HCT116 (cell line): Measurements from ENCODE around the gene CADPS. TPM values are rescaled to one million over a fixed set of nuclear protein-coding genes. Genes with fewer than 3 reads are reported as not detected.

Experiments used
- ATAC-seq: fragments of 200-7000 bp; cut with Tn5 transposase; 2 replicates; pipeline ENCODE4 v1.9.1; 2020; ENCODE audit warnings: mild to moderate bottlenecking, moderate library complexity
- BruUV-seq: library from RNA; stranded (reverse); fragments of 400-500 nt; replicated peaks from 2 replicates; lab custom pipeline; 2021; lab: Mats Ljungman, UMichigan
- CTCF ChIA-PET: fragments of 300-600 bp; sonication (Branson Sonifier 250); formaldehyde crosslinking; loops from one replicate; lab custom pipeline; 2021; ENCODE audit warnings: antibody characterized with exemption; lab: Charles Lee
- POLR2A ChIA-PET: fragments of 300-600, 350-600 bp; sonication (Branson Sonifier 250); formaldehyde crosslinking; loops from one replicate; lab custom pipeline; 2021; ENCODE audit warnings: antibody characterized with exemption; lab: Charles Lee
- RAD21 ChIA-PET, 2 experiments: fragments of 300-600 bp; sonication (Branson Sonifier 250); formaldehyde crosslinking; loops; one replicate each; lab custom pipeline; 2023; ENCODE audit warnings: low total read pairs in 2 of 2; ENCODE audit not compliant: uncharacterized antibody in 2 of 2, unreplicated experiment in 2 of 2, low non-redundant PET in 1 of 2; lab: Charles Lee
- DNase-seq: peaks from one replicate; pipeline ENCODE4 v3.0.0-alpha.2; 2010; ENCODE audit warnings: low read depth, low spot score
- H2AFZ ChIP-seq: fragments of 200-600 bp; shearing (Covaris generic), sonication (generic); 2 replicates; pipeline ENCODE4 v1.6.1; 2017; ENCODE audit warnings: low read depth, mixed run types, mixed read lengths, antibody characterized with exemption, low read length; ENCODE audit not compliant: poor library complexity, severe bottlenecking
- H3K27ac ChIP-seq: 2 replicates; pipeline ENCODE4 v1.5.1; 2012; ENCODE audit warnings: low read depth, low read length
- H3K27me3 ChIP-seq: fragments of 200-600 bp; sonication (generic); 2 replicates; pipeline ENCODE4 v1.6.1; 2016; ENCODE audit warnings: mixed run types, low read length, mixed read lengths; ENCODE audit not compliant: insufficient read depth
- H3K36me3 ChIP-seq, 2 experiments: fragments of 200-500 bp in 1 of 2; fragments of 200-600 bp in 1 of 2; sonication (Bioruptor generic) in 1 of 2; sonication (generic) in 1 of 2; 2 replicates each; pipeline versions ENCODE4 v1.5.1 to v1.6.1; 2014 to 2016; ENCODE audit warnings: low read length in 2 of 2, inconsistent platforms in 1 of 2, mixed read lengths in 1 of 2, mixed run types in 1 of 2; ENCODE audit not compliant: insufficient read depth in 2 of 2, control insufficient read depth in 1 of 2
- H3K4me1 ChIP-seq, 2 experiments: fragments of 200-600 bp in 1 of 2; sonication (generic) in 1 of 2; 2 replicates each; pipeline versions ENCODE4 v1.5.1 to v1.6.1; 2012 to 2017; ENCODE audit warnings: low read length in 2 of 2, inconsistent platforms in 1 of 2, mild to moderate bottlenecking in 1 of 2, mixed read lengths in 1 of 2, mixed run types in 1 of 2, moderate library complexity in 1 of 2; ENCODE audit not compliant: insufficient read depth in 2 of 2, control insufficient read depth in 1 of 2
- H3K4me2 ChIP-seq: fragments of 200-600 bp; sonication (generic); 2 replicates; pipeline ENCODE4 v1.6.1; 2017; ENCODE audit warnings: mixed run types, low read length, mixed read lengths
- H3K4me3 ChIP-seq, 2 experiments: fragments of 200-600 bp in 1 of 2; sonication (generic) in 1 of 2; replicated peaks in 1 of 2; 2 replicates each; pipeline ENCODE4 v1.5.1; 2011 to 2016; ENCODE audit warnings: low read length in 2 of 2, control low read depth in 1 of 2, low read depth in 1 of 2, mild to moderate bottlenecking in 1 of 2, mixed read lengths in 1 of 2, mixed run types in 1 of 2
- H3K79me2 ChIP-seq: fragments of 200-600 bp; sonication (generic); 2 replicates; pipeline ENCODE4 v1.6.1; 2017; ENCODE audit warnings: mild to moderate bottlenecking, mixed run types, low read length, moderate library complexity, mixed read lengths; ENCODE audit not compliant: insufficient read depth
- H3K9ac ChIP-seq: fragments of 200-600 bp; sonication (generic); 2 replicates; pipeline ENCODE4 v1.6.1; 2016; ENCODE audit warnings: low read length, mixed read lengths
- H3K9me2 ChIP-seq: fragments of 200-600 bp; sonication (generic), shearing (Covaris generic); 2 replicates; pipeline ENCODE4 v1.6.1; 2017; ENCODE audit warnings: mixed run types, mild to moderate bottlenecking, moderate library complexity; ENCODE audit not compliant: insufficient read depth
- H3K9me3 ChIP-seq, 2 experiments: fragments of 200-500 bp in 1 of 2; fragments of 200-600 bp in 1 of 2; sonication (Bioruptor generic) in 1 of 2; sonication (generic) in 1 of 2; 2 replicates each; pipeline ENCODE4 v1.6.1; 2014 to 2017; ENCODE audit warnings: low read length in 2 of 2, mixed read lengths in 2 of 2, inconsistent platforms in 1 of 2, low read depth in 1 of 2, mild to moderate bottlenecking in 1 of 2, mixed run types in 1 of 2, moderate library complexity in 1 of 2; ENCODE audit not compliant: control insufficient read depth in 1 of 2, insufficient read depth in 1 of 2
- H4K20me1 ChIP-seq: fragments of 200-600 bp; sonication (generic), shearing (Covaris generic); 2 replicates; pipeline ENCODE4 v1.6.1; 2017; ENCODE audit warnings: mixed run types, mild to moderate bottlenecking, moderate library complexity; ENCODE audit not compliant: insufficient read depth
- CBX3 ChIP-seq: IDR thresholded peaks from 2 replicates; pipeline ENCODE4 v1.6.1; 2012; ENCODE audit warnings: low read depth
- CEBPB ChIP-seq: IDR thresholded peaks from 2 replicates; pipeline ENCODE4 v1.6.1; 2012; ENCODE audit warnings: low read depth
- EGR1 ChIP-seq: IDR thresholded peaks from 2 replicates; pipeline ENCODE4 v1.6.1; 2012; ENCODE audit warnings: low read depth
- ELF1 ChIP-seq: IDR thresholded peaks from 2 replicates; pipeline ENCODE4 v1.6.1; 2012; ENCODE audit warnings: low read depth, borderline replicate concordance
- EZH2 ChIP-seq: fragments of 200-600 bp; sonication (generic); IDR thresholded peaks from 2 replicates; pipeline ENCODE4 v1.6.1; 2017; ENCODE audit warnings: antibody characterized with exemption, mixed run types
- EZH2phosphoT487 ChIP-seq: fragments of 200-600 bp; IDR thresholded peaks from 2 replicates; pipeline ENCODE4 v1.6.1; 2018; ENCODE audit warnings: antibody characterized with exemption, borderline replicate concordance
- FOSL1 ChIP-seq: IDR thresholded peaks from 2 replicates; pipeline ENCODE4 v1.6.1; 2012; ENCODE audit warnings: low read depth
- POLR2A ChIP-seq: IDR thresholded peaks from 2 replicates; pipeline ENCODE4 v1.7.0; 2011; ENCODE audit warnings: borderline replicate concordance; ENCODE audit not compliant: insufficient read depth, insufficient read length; ENCODE audit errors: extremely low read depth
- POLR2AphosphoS5 ChIP-seq: IDR thresholded peaks from 2 replicates; pipeline ENCODE4 v1.6.1; 2011; ENCODE audit warnings: mild to moderate bottlenecking, low read depth, low read length, moderate library complexity
- SIN3A ChIP-seq: IDR thresholded peaks from 2 replicates; pipeline ENCODE4 v1.6.1; 2012; ENCODE audit warnings: low read depth
- SP1 ChIP-seq: IDR thresholded peaks from 2 replicates; pipeline ENCODE4 v1.6.1; 2012; ENCODE audit warnings: low read depth
- YY1 ChIP-seq: IDR thresholded peaks from 2 replicates; pipeline ENCODE4 v1.6.1; 2011; ENCODE audit warnings: low read length, low read depth, moderate library complexity, mild to moderate bottlenecking; ENCODE audit not compliant: insufficient replicate concordance; ENCODE audit errors: extremely low read depth
- ZFX ChIP-seq: fragments of 450-650 bp; IDR thresholded peaks from 2 replicates; pipeline ENCODE4 v1.6.1; 2017
- ZNF274 ChIP-seq: fragments of 200-500 bp; sonication (Bioruptor generic); IDR thresholded peaks from 2 replicates; pipeline ENCODE4 v1.6.1; 2014; ENCODE audit warnings: mild to moderate bottlenecking, low read depth, low read length, inconsistent platforms
- intact Hi-C: fragments of 100-400 bp; cut with micrococcal nuclease; formaldehyde crosslinking; loops from 2 replicates; pipeline ENCODE4 v1.10.0; 2022
- total RNA-seq: library from RNA; stranded (reverse); gene quantifications from one replicate; pipeline ENCODE4 v1.2.1, GENCODE V29; 2021; ENCODE audit not compliant: unreplicated experiment
- TF ChIP-seq, protein P1 (sequence below): IDR thresholded peaks from 2 replicates; pipeline ENCODE4 v1.6.1; 2012; ENCODE audit warnings: low read depth
- TF ChIP-seq, protein P2 (sequence below): IDR thresholded peaks from 2 replicates; pipeline ENCODE4 v1.6.1; 2011; ENCODE audit warnings: mild to moderate bottlenecking, low read length, moderate library complexity; ENCODE audit not compliant: insufficient replicate concordance; ENCODE audit errors: extremely low read depth
- TF ChIP-seq, protein P3 (sequence below), 3 experiments: fragments of 200-600 bp in 1 of 3; sonication (generic) in 1 of 3; IDR thresholded peaks in 2 of 3; conservative IDR thresholded peaks in 1 of 3; 2 replicates each; pipeline ENCODE4 v1.5.1; 2012 to 2017; ENCODE audit warnings: low read depth in 2 of 3, low read length in 2 of 3, antibody characterized with exemption in 1 of 3, borderline replicate concordance in 1 of 3, control low read depth in 1 of 3, mild to moderate bottlenecking in 1 of 3, mixed read lengths in 1 of 3, mixed run types in 1 of 3, moderate library complexity in 1 of 3; ENCODE audit not compliant: insufficient read depth in 1 of 3
- TF ChIP-seq, protein P4 (sequence below): IDR thresholded peaks from 2 replicates; pipeline ENCODE4 v1.6.1; 2012

Gene CADPS
- total RNA-seq, 1 experiment from 2014 or later: not detected

DNA sequence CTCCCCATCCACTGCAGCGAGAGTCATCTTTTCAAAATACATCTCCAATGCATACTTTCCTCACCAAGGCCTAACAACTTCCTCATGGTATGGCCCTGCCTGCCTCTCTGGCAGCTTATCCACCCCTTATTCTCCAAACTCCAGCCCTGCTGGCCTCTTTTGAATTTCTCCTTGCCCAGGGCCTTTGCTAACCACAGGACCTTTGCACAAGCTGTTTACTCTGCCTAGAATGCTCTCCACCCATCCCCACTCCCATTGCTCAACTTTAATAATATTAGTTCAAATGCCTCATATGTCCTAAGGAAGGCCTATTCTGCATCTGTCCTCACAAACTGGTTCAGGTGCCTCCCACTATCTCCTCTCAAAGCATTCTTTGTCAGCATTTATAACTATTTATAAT is 230.7 kb downstream of the CADPS start:
- Histone ChIP-seq H3K4me3 (no peak overlapping the region), H4K20me1 (no peaks in the 10 kb centered on the region), H3K27ac (no peak overlapping the region), H3K9ac (no peak overlapping the region), H3K4me2 (no peak overlapping the region), H3K4me1 (no peaks in the 10 kb centered on the region), H3K9me3 (no peaks in the 10 kb centered on the region), H3K9me2 (no peaks in the 10 kb centered on the region), H3K27me3 (0 out of 2 replicates have a peak, but pooled peaks cover 3% of the 10 kb centered on the region), H3K36me3 (no peaks in the 10 kb centered on the region), H2AFZ (no peak overlapping the region), H3K79me2 (no peaks in the 10 kb centered on the region)
- CTCF ChIA-PET: no interaction called here
- no TSS peak for BruUV-seq
- no peak for ATAC-seq
- intact Hi-C loops: no loop called here
- DNase-seq: no peak
- POLR2A ChIA-PET: no interaction called here
- RAD21 ChIA-PET: no interaction called here
- TF ChIP-seq ZNF274 (no peak), POLR2A (no peak), ZFX (no peak), POLR2AphosphoS5 (no peak), EZH2 (no peak), FOSL1 (no peak), EGR1 (no peak), SP1 (no peak), ELF1 (no peak), SIN3A (no peak), YY1 (no peak), CBX3 (no peak), EZH2phosphoT487 (no peak), CEBPB (no peak)
- TF ChIP-seq, protein P1, sequence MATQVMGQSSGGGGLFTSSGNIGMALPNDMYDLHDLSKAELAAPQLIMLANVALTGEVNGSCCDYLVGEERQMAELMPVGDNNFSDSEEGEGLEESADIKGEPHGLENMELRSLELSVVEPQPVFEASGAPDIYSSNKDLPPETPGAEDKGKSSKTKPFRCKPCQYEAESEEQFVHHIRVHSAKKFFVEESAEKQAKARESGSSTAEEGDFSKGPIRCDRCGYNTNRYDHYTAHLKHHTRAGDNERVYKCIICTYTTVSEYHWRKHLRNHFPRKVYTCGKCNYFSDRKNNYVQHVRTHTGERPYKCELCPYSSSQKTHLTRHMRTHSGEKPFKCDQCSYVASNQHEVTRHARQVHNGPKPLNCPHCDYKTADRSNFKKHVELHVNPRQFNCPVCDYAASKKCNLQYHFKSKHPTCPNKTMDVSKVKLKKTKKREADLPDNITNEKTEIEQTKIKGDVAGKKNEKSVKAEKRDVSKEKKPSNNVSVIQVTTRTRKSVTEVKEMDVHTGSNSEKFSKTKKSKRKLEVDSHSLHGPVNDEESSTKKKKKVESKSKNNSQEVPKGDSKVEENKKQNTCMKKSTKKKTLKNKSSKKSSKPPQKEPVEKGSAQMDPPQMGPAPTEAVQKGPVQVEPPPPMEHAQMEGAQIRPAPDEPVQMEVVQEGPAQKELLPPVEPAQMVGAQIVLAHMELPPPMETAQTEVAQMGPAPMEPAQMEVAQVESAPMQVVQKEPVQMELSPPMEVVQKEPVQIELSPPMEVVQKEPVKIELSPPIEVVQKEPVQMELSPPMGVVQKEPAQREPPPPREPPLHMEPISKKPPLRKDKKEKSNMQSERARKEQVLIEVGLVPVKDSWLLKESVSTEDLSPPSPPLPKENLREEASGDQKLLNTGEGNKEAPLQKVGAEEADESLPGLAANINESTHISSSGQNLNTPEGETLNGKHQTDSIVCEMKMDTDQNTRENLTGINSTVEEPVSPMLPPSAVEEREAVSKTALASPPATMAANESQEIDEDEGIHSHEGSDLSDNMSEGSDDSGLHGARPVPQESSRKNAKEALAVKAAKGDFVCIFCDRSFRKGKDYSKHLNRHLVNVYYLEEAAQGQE: no peak
- TF ChIP-seq, protein P2, sequence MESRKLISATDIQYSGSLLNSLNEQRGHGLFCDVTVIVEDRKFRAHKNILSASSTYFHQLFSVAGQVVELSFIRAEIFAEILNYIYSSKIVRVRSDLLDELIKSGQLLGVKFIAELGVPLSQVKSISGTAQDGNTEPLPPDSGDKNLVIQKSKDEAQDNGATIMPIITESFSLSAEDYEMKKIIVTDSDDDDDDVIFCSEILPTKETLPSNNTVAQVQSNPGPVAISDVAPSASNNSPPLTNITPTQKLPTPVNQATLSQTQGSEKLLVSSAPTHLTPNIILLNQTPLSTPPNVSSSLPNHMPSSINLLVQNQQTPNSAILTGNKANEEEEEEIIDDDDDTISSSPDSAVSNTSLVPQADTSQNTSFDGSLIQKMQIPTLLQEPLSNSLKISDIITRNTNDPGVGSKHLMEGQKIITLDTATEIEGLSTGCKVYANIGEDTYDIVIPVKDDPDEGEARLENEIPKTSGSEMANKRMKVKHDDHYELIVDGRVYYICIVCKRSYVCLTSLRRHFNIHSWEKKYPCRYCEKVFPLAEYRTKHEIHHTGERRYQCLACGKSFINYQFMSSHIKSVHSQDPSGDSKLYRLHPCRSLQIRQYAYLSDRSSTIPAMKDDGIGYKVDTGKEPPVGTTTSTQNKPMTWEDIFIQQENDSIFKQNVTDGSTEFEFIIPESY: no peak
- TF ChIP-seq, protein P3, sequence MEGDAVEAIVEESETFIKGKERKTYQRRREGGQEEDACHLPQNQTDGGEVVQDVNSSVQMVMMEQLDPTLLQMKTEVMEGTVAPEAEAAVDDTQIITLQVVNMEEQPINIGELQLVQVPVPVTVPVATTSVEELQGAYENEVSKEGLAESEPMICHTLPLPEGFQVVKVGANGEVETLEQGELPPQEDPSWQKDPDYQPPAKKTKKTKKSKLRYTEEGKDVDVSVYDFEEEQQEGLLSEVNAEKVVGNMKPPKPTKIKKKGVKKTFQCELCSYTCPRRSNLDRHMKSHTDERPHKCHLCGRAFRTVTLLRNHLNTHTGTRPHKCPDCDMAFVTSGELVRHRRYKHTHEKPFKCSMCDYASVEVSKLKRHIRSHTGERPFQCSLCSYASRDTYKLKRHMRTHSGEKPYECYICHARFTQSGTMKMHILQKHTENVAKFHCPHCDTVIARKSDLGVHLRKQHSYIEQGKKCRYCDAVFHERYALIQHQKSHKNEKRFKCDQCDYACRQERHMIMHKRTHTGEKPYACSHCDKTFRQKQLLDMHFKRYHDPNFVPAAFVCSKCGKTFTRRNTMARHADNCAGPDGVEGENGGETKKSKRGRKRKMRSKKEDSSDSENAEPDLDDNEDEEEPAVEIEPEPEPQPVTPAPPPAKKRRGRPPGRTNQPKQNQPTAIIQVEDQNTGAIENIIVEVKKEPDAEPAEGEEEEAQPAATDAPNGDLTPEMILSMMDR (IDR thresholded peaks at IDR 0.05 in 2 of 3, conservative IDR thresholded peaks at IDR 0.05 in 1 of 3; ENCODE audit: borderline replicate concordance in 1 of 3, insufficient read depth in 1 of 3, low read depth in 2 of 3, low read length in 2 of 3): no peak
- TF ChIP-seq, protein P4, sequence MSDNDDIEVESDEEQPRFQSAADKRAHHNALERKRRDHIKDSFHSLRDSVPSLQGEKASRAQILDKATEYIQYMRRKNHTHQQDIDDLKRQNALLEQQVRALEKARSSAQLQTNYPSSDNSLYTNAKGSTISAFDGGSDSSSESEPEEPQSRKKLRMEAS: no peak
